Pancreas (tissue), 10 donors: Measurements from ENCODE around the gene OBI1. TPM values are rescaled to one million over a fixed set of nuclear protein-coding genes. Genes with fewer than 3 reads are reported as not detected.

Experiments
- ATAC-seq, 4 donors: fragments of 200-7000 bp; cut with Tn5 transposase; one replicate each; pipeline versions ENCODE4 v1.8.0 to v1.9.1; 2020; ENCODE audit warnings: mild to moderate bottlenecking in 4 of 4, moderate library complexity in 4 of 4
- DNase-seq, 6 donors: peaks; one replicate each; pipeline ENCODE4 v3.0.0-alpha.2; 2020
- FAIRE-seq: peaks from 2 replicates; lab custom pipeline; 2012; peaks lifted over from hg19 to GRCh38; lab: Jason Lieb, UNC
- H3K27ac ChIP-seq, 4 donors: fragments of 200-600 bp; sonication (generic); 1 replicate in 3 of 4; 2 replicates in 1 of 4; pipeline versions ENCODE4 v1.5.0 to v1.8.0; 2020
- H3K27me3 ChIP-seq, 4 donors: fragments of 200-600 bp; one replicate each; pipeline ENCODE4 v1.8.0; 2021
- H3K36me3 ChIP-seq, 3 donors: fragments of 200-600 bp; sonication (generic) in 1 of 3; one replicate each; pipeline versions ENCODE4 v1.5.0 to v1.8.0; 2020 to 2021
- H3K4me1 ChIP-seq, 3 donors: fragments of 200-600 bp; one replicate each; pipeline ENCODE4 v1.8.0; 2021
- H3K4me3 ChIP-seq, 4 donors: fragments of 200-600 bp; sonication (generic) in 2 of 4; one replicate each; pipeline versions ENCODE4 v1.5.0 to v1.8.0; 2020 to 2021
- H3K9me3 ChIP-seq, 4 donors: fragments of 200-600 bp; one replicate each; pipeline ENCODE4 v1.8.0; 2021
- WGBS, 2 donors: extraction: QIAGEN DNeasy Blood & Tissue Kit; methylation state at CpG; one replicate each; pipeline ENCODE4 v1.1.7; 2013; 5-methylcytosine and 5-hydroxymethylcytosine counted together
- intact Hi-C, 3 donors: fragments of 100-400 bp; cut with DNase I; formaldehyde crosslinking; loops; one replicate each; pipeline versions ENCODE4 v1.11.1 to v1.14.2; 2022
- polyA plus RNA-seq, 2 donors: library from polyadenylated mRNA; stranded (reverse); fragments of 200-250 nt; gene quantifications; one replicate each; pipeline ENCODE4 v1.2.3, GENCODE V29; 2013
- total RNA-seq, 6 donors: library from RNA; stranded (reverse); fragmentation: NEBNext Ultra II Directional in 4 of 6; extraction: Animal tissue kit (Norgen Biotek cat#: 25700) in 4 of 6; gene quantifications; one replicate each; pipeline versions ENCODE4 v1.2.1 to v1.2.4, GENCODE V29; 2021 to 2023
- TF ChIP-seq, protein P1 (sequence below), 4 donors: fragments of 200-600 bp; sonication (generic) in 3 of 4; IDR thresholded peaks; one replicate each; pipeline versions ENCODE4 v1.5.0 to v1.8.0; 2021; ENCODE audit warnings: antibody characterized with exemption in 4 of 4
- donor health status: healthy with polysubstance abuse.
- donor health status: DM: no; HTN: no; CAD: no; lungs with moderate emphysema.
- donor health status: DM: no; HTN: no; CAD: no.
- donor health status: control.
- donor health status: control.
- donor health status: Bipolar disorder and iron deficiency.
- donor health status: DM: yes; HTN: yes; CAD: no.
- donor health status: DM: no; HTN: no; CAD: no.
- donor health status: DM: no; HTN: no; CAD: no.
- donor health status: DM: yes; HTN: yes; CAD: no.

OBI1 gene, protein sequence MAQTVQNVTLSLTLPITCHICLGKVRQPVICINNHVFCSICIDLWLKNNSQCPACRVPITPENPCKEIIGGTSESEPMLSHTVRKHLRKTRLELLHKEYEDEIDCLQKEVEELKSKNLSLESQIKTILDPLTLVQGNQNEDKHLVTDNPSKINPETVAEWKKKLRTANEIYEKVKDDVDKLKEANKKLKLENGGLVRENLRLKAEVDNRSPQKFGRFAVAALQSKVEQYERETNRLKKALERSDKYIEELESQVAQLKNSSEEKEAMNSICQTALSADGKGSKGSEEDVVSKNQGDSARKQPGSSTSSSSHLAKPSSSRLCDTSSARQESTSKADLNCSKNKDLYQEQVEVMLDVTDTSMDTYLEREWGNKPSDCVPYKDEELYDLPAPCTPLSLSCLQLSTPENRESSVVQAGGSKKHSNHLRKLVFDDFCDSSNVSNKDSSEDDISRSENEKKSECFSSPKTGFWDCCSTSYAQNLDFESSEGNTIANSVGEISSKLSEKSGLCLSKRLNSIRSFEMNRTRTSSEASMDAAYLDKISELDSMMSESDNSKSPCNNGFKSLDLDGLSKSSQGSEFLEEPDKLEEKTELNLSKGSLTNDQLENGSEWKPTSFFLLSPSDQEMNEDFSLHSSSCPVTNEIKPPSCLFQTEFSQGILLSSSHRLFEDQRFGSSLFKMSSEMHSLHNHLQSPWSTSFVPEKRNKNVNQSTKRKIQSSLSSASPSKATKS
- total RNA-seq, result 1 to 10 TPM; 1.9 to 4.1 (median 2.6) TPM
- polyA plus RNA-seq, result 1 to 10 TPM; 1.3 to 2.9 TPM

DNA sequence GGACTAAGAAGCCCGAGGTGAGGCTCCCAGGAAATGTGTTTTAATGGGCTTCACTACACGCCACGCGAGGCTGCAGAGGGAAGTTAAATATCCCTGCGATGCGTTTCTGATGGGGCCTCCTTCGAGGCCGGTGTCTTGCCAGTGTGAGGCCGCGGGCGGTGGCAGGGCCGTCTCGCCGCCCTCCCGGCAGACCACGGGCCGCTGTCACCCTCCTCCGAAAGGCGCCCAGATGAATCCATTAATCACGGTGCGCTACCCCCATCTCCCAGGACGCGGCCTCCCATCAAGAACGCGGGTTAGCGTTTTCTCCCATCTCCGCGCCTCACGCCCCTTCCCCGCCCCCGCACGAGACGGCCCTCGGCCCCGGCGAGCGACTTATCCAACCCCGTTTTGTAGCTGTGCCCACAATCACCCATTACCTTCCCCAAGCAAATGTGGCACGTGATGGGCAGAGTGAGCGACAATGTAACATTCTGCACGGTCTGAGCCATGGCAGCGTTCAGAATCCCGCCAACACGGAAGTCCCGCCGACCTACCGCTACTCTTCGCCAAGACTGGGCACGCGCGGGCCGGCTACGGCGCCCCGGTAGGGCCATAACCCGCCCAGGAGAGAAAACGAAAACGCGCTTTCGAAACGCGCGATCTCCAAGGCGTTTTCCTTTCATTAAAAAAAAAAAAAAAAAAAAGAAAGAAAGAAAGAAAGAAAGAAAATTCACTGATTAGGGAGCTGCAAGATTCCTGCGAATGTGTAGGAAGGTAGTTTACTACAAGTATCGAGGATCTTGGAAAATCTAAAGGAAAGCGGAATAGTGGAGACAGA lies at the start of gene OBI1:
TSS of gene OBI1 (minus strand) at position 526 of the 820 bp plus-strand sequence. CDS start at position 491, 35 bp downstream.
- peaks cover 5 to 8% (median 6%) of the 10 kb centered on the region in 3 donors for H3K4me1 ChIP-seq
- TF ChIP-seq, protein P1, sequence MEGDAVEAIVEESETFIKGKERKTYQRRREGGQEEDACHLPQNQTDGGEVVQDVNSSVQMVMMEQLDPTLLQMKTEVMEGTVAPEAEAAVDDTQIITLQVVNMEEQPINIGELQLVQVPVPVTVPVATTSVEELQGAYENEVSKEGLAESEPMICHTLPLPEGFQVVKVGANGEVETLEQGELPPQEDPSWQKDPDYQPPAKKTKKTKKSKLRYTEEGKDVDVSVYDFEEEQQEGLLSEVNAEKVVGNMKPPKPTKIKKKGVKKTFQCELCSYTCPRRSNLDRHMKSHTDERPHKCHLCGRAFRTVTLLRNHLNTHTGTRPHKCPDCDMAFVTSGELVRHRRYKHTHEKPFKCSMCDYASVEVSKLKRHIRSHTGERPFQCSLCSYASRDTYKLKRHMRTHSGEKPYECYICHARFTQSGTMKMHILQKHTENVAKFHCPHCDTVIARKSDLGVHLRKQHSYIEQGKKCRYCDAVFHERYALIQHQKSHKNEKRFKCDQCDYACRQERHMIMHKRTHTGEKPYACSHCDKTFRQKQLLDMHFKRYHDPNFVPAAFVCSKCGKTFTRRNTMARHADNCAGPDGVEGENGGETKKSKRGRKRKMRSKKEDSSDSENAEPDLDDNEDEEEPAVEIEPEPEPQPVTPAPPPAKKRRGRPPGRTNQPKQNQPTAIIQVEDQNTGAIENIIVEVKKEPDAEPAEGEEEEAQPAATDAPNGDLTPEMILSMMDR (IDR thresholded peaks at IDR 0.05), result no peak
- WGBS, 2 donors, result 0 to 1% methylated on average over 66 to 67 of the region's 67 CpGs
- H3K27ac ChIP-seq, result peak within 1 kb of the TSS in 3 of 4 donors; percentile 8 to 55 (median 37)
- H3K4me3 ChIP-seq, result peak within 1 kb of the TSS; percentile 82 to 94 (median 88)
- intact Hi-C loops, result no loop called here
- no peaks in the 10 kb centered on the region for H3K9me3 ChIP-seq
- H3K27me3 ChIP-seq, result no peaks in the 10 kb centered on the region
- DNase-seq (peak; percentile 83 to 95 (median 90)), ATAC-seq (peak; percentile 99 to 100 (median 100)), FAIRE-seq (peak; percentile 49)
- no peaks in the 10 kb centered on the region for H3K36me3 ChIP-seq

DNA sequence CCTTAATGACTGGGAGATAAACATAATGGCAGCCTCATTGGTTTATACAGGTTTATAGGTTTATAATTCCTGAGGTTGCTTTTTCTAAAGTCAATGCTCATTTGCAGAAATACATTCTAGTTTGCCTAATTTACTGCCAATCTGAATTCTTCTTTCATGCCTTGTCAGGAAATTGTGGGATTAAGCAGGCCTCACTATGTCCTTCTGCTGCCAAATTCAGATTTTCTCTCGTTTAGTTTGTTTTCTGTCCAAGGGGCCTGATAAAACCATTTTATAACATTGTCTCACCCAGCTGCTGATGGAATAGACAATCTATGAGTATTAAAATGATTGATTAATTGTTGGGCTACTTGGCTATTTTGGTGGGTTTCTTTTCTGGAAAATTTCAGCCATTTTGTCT lies 42.4 kb upstream of the OBI1 start:
- ATAC-seq (no peak), DNase-seq (no peak), FAIRE-seq (no peak)
- Histone ChIP-seq H3K27me3 (no peaks in the 10 kb centered on the region), H3K4me1 (no peaks in the 10 kb centered on the region), H3K4me3 (no peak overlapping the region), H3K9me3 (no peaks in the 10 kb centered on the region), H3K27ac (no peak overlapping the region), H3K36me3 (no peaks in the 10 kb centered on the region)
- intact Hi-C loops, result no loop called here
- 34 to 53% methylated on average over 1 of the region's 1 CpG for WGBS, 2 donors
- TF ChIP-seq, protein P1 (IDR thresholded peaks at IDR 0.05), result no peak

DNA sequence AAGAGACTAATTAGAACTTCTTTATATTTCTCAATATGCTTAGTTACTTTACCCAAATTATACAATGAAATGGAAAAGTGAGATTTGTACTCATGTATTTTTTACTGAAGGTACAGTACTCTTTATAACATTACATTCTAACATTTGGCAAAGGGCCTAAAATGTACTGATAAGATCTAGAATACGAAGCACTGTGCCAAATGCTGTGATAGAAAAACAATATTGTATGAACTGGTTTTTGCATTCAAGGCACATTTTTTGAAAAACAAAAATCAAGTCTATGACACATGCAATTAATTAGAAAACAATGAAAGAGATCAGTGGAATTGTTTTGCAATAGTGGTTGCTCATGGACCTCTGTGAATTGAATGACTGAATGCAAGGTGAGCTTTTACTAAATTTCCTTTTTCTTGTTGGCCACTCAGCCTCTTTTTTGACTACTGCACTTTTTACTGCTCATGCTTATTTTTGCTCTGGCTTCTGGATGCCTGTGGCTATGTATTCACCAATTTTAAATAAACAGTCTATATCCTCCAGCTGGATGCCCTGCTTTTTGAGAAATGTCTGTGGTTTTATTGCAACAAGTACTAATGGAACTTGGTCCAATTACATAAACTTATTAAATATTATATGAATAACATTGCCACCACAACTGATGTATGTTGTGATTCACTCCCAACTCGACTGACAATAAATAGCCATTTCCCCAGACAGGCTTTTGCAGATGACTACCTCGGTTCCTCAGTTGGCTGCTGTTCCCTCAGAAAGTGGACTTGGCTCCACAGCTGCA lies 41.4 kb upstream of the OBI1 start:
- intact Hi-C loops, result no loop called here
- no peaks in the 10 kb centered on the region for H3K4me1 ChIP-seq
- DNase-seq (no peak), ATAC-seq (no peak), FAIRE-seq (no peak)
- no peak overlapping the region for H3K4me3 ChIP-seq
- no peaks in the 10 kb centered on the region for H3K9me3 ChIP-seq
- H3K27me3 ChIP-seq, result no peaks in the 10 kb centered on the region
- no peak overlapping the region for H3K27ac ChIP-seq
- TF ChIP-seq, protein P1 (IDR thresholded peaks at IDR 0.05), result no peak
- 24 to 36% methylated on average over 3 of the region's 3 CpGs for WGBS, 2 donors
- H3K36me3 ChIP-seq, result no peaks in the 10 kb centered on the region

DNA sequence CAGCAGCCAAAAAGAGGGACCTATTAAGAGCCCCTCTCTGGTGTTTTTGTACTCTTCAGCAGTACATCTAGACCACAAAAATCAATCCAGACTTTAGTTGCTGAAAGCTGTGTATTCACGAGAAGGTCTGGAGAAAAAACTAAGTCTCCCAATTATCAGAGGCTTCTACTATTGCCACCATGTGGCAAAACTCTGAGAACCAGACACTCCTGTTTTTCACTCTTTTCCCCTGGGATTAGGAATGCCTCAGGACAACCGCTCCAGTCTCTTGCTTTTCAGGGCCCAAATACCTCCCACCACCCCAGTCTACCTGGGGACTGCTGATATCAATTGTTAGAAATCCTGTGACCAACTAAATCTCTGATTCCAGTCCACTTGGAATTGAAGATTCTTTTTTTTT lies 30.1 kb upstream of the OBI1 start:
- DNase-seq (no peak), FAIRE-seq (no peak), ATAC-seq (no peak)
- H3K9me3 ChIP-seq, result no peaks in the 10 kb centered on the region
- intact Hi-C loops, result no loop called here
- TF ChIP-seq, protein P1 (IDR thresholded peaks at IDR 0.05), result no peak
- H3K36me3 ChIP-seq, result no peaks in the 10 kb centered on the region
- 20 to 21% methylated on average over 2 of the region's 2 CpGs for WGBS, 2 donors
- no peak overlapping the region for H3K27ac ChIP-seq
- no peaks in the 10 kb centered on the region for H3K4me1 ChIP-seq
- H3K27me3 ChIP-seq, result no peaks in the 10 kb centered on the region
- no peak overlapping the region for H3K4me3 ChIP-seq
